Lung (tissue), 12 donors: ENCODE results near the gene KDM7A. TPM values are rescaled to one million over a fixed set of nuclear protein-coding genes. Genes with fewer than 3 reads are reported as not detected.
A peak's percentile ranks its signal among the peaks of the same experiment; 100 is the strongest.

ENCODE experiments used
- ATAC-seq: fragments of 200-7000 bp; cut with Tn5 transposase; one replicate; pipeline ENCODE4 v1.9.1; 2020; ENCODE audit warnings: moderate number of reproducible peaks; ENCODE audit not compliant: insufficient read depth, low FRiP score
- DNase-seq, 3 donors: peaks; one replicate each; pipeline ENCODE4 v3.0.0-alpha.2; 2013 to 2017
- H3K27ac ChIP-seq, 2 donors: one replicate each; pipeline ENCODE4 v1.5.1; 2013; ENCODE audit warnings: mild to moderate bottlenecking in 2 of 2, moderate library complexity in 2 of 2, control low read depth in 1 of 2, inconsistent platforms in 1 of 2, low read depth in 1 of 2, low read length in 1 of 2
- H3K27me3 ChIP-seq, 3 donors: one replicate each; pipeline ENCODE4 v1.5.1; 2013; ENCODE audit warnings: low read length in 2 of 3; ENCODE audit not compliant: control insufficient read depth in 3 of 3, insufficient read depth in 3 of 3
- H3K36me3 ChIP-seq, 4 donors: one replicate each; pipeline ENCODE4 v1.5.1; 2013; ENCODE audit warnings: low read length in 4 of 4, mild to moderate bottlenecking in 1 of 4, moderate library complexity in 1 of 4; ENCODE audit not compliant: control insufficient read depth in 4 of 4, insufficient read depth in 4 of 4
- H3K4me1 ChIP-seq, 5 donors: one replicate each; pipeline ENCODE4 v1.5.1; 2013; ENCODE audit warnings: low read length in 5 of 5, mild to moderate bottlenecking in 2 of 5, moderate library complexity in 1 of 5; ENCODE audit not compliant: control insufficient read depth in 5 of 5, insufficient read depth in 5 of 5
- H3K4me3 ChIP-seq: one replicate; pipeline ENCODE4 v1.5.1; 2013; ENCODE audit warnings: mild to moderate bottlenecking, control low read depth, moderate library complexity
- H3K9ac ChIP-seq, 2 donors: one replicate each; pipeline ENCODE4 v1.5.1; 2013; ENCODE audit warnings: low read length in 2 of 2, control low read depth in 1 of 2; ENCODE audit not compliant: insufficient read depth in 1 of 2
- H3K9me3 ChIP-seq, 4 donors: one replicate each; pipeline ENCODE4 v1.5.1; 2013; ENCODE audit warnings: low read length in 3 of 4, mild to moderate bottlenecking in 1 of 4, moderate library complexity in 1 of 4; ENCODE audit not compliant: control insufficient read depth in 4 of 4, insufficient read depth in 3 of 4
- CTCF ChIP-seq: IDR thresholded peaks from 2 replicates; pipeline ENCODE4 v1.5.1; 2012; ENCODE audit warnings: mild to moderate bottlenecking; ENCODE audit errors: control extremely low read depth, extremely low read depth
- WGBS, 2 donors: extraction: QIAGEN DNeasy Blood & Tissue Kit; methylation state at CpG; one replicate each; pipeline ENCODE4 v1.1.7; 2013; 5-methylcytosine and 5-hydroxymethylcytosine counted together
- polyA plus RNA-seq, 2 donors: library from polyadenylated mRNA; stranded (reverse); fragments of 200-250 nt; gene quantifications; one replicate each; pipeline ENCODE4 v1.2.1, GENCODE V29; 2013
- total RNA-seq, 2 donors: library from RNA; depleted of rRNA in 1 of 2; stranded (reverse); fragments of >200 nt in 1 of 2; gene quantifications; one replicate each; pipeline ENCODE4 v1.2.1, GENCODE V29; 2014 to 2021
- donor health status: control.
- donor health status: control.
- donor health status: Bipolar disorder and iron deficiency.
- donor health status: healthy.
- donor health status: DM: yes; HTN: yes; CAD: no.

The KDM7A gene
- total and polyA plus RNA-seq, 4 donors, result 3.1 to 30.7 (median 11.6) TPM

GRCh38 chr7:140062528-140063299 lies 114.1 kb downstream of the KDM7A start, which contains the start of gene PARP12:
PARP12 (minus strand) TSS chr7:140062951; CDS start chr7:140062847, 104 bp downstream.
- Histone ChIP-seq H3K27ac (peak within 1 kb of the TSS; percentile 81 to 99), H3K9ac (peak within 1 kb of the TSS; percentile 24 to 91), H3K4me3 (peak within 1 kb of the TSS; percentile 94), H3K9me3 (peaks cover 0 to 5% (median 2%) of the 10 kb centered on the region in 4 donors), H3K36me3 (peaks cover 0 to under 1% (median 0%) of the 10 kb centered on the region in 4 donors), H3K27me3 (no peaks in the 10 kb centered on the region), H3K4me1 (peaks cover 5 to 25% (median 10%) of the 10 kb centered on the region in 5 donors)
- no peak for TF ChIP-seq CTCF
- WGBS, 2 donors, result 0 to 1% methylated on average over 103 to 106 of the region's 106 CpGs
- peak; percentile 85 to 90 (median 86) for DNase-seq
- peak; percentile 89 for ATAC-seq

- Histone ChIP-seq H3K36me3 (peaks cover 0 to 4% (median 0%) of the 10 kb centered on the region in 4 donors), H3K4me3 (peak overlapping the region; percentile 94), H3K9ac (no peak overlapping the region), H3K9me3 (peaks cover 0 to 4% (median 2%) of the 10 kb centered on the region in 4 donors), H3K27ac (peak overlapping the region; percentile 81 to 99), H3K27me3 (no peaks in the 10 kb centered on the region), H3K4me1 (peaks cover 5 to 27% (median 10%) of the 10 kb centered on the region in 5 donors)
- ATAC-seq (no peak), DNase-seq (peak in 1 of 3 donors; percentile 42)
- 6 to 8% methylated on average over 32 of the region's 32 CpGs for WGBS, 2 donors
- TF ChIP-seq CTCF, result no peak
These were observed 114.7 kb downstream of the KDM7A start for GRCh38 chr7:140062118-140062527.

- ATAC-seq, result no peak
- H3K9ac ChIP-seq, result no peak overlapping the region
- WGBS, 2 donors, result 98 to 100% methylated on average over 2 of the region's 2 CpGs
These were observed 115.2 kb downstream of the KDM7A start for GRCh38 chr7:140061607-140061930.

More at GRCh38 chr7:140061607-140061930, 115.2 kb downstream of the KDM7A start:
- H3K4me1 ChIP-seq, result peaks cover 5 to 27% (median 10%) of the 10 kb centered on the region in 5 donors
- peaks cover 0 to under 1% (median 0%) of the 10 kb centered on the region in 4 donors for H3K9me3 ChIP-seq
- peak overlapping the region; percentile 81 to 99 for H3K27ac ChIP-seq
- H3K4me3 ChIP-seq, result peak overlapping the region; percentile 94
- H3K27me3 ChIP-seq, result no peaks in the 10 kb centered on the region
- peak in 1 of 3 donors; percentile 33 for DNase-seq
- peaks cover 0 to 7% (median 0%) of the 10 kb centered on the region in 4 donors for H3K36me3 ChIP-seq
- no peak for TF ChIP-seq CTCF
